ENCODE measurements around the gene CADM4. TPM values are rescaled to one million over a fixed set of nuclear protein-coding genes. Genes with fewer than 3 reads are reported as not detected.

CADM4 gene
- total and polyA plus RNA-seq, 10 of the 15 experiments (the other 5 are each of a cell fraction or from before 2014, with no cell fraction given), result 0.04 to 0.12 (median 0.08) TPM; not detected in 5

GRCh38 chr19:43589277-43589676, 50.4 kb downstream of the CADM4 start:
- ChIA-PET CTCF (interaction anchor here (0.8 to 1.1 kb wide), 2 partner anchors 34 to 142 kb away, joined by 3 to 6 read pairs; no protein-coding TSS in a partner anchor), RAD21 (ENCODE audit: unreplicated experiment) (no interaction called here), POLR2A (no interaction called here), SMC1A (ENCODE audit: uncharacterized antibody, unreplicated experiment) (interaction anchor here (1.9 kb wide), 1 partner anchor 34 kb away, joined by 10 read pairs; no protein-coding TSS in a partner anchor)
- Histone ChIP-seq H3K4me1 (ENCODE audit: control insufficient read depth, insufficient read depth, low read length) (no peaks in the 10 kb centered on the region), H3K36me3 (ENCODE audit: control insufficient read depth in 2 of 2, insufficient read depth in 2 of 2, low read length in 1 of 2) (peaks cover 3 to 6% of the 10 kb centered on the region in 2 experiments; a peak in 3 of 4 replicates), H3K4me2 (ENCODE audit: control insufficient read depth, insufficient read depth) (no peak overlapping the region), H3K4me3 (no peak overlapping the region), H3K27ac (ENCODE audit: control insufficient read depth, insufficient read depth) (no peak overlapping the region), H3K9me3 (replicated peaks; ENCODE audit: control insufficient read depth, insufficient read depth, low read length) (no peaks in the 10 kb centered on the region), H3K79me2 (ENCODE audit: control insufficient read depth, insufficient read depth, low read length) (no peaks in the 10 kb centered on the region; the same call in 1 of the 2 replicates), H3K9ac (ENCODE audit: control insufficient read depth, insufficient read depth, low read length) (no peak overlapping the region), H4K20me1 (ENCODE audit: control insufficient read depth, insufficient read depth) (no peaks in the 10 kb centered on the region), H2AFZ (ENCODE audit: control insufficient read depth, low read depth, low read length) (no peak overlapping the region), H3K27me3 (replicated peaks in 1 of 2; ENCODE audit: control insufficient read depth in 2 of 2, insufficient read depth in 2 of 2, low read length in 1 of 2) (no peaks in the 10 kb centered on the region)
- intact Hi-C loops (cut with micrococcal nuclease; ENCODE audit: unreplicated experiment), result no loop called here
- ATAC-seq, result no peak
- 98% methylated on average over 5 of the region's 5 CpGs for WGBS (ENCODE audit: insufficient coverage, insufficient replicate concordance, low lambda C conversion rate, missing lambda C conversion rate)
- in situ Hi-C loops (cut with MboI), result no loop called here
- BruUV-seq (replicated peaks), result no TSS peak
- no peak for TF ChIP-seq USF2 (IDR thresholded peaks at IDR 0.05; ENCODE audit: borderline replicate concordance, low read depth, low read length)
- no peak for TF ChIP-seq SIX5 (IDR thresholded peaks at IDR 0.05; ENCODE audit: low read depth, low read length, severe bottlenecking)
- no peak for TF ChIP-seq NKRF (conservative IDR thresholded peaks at IDR 0.05)
- no peak for TF ChIP-seq TCF7 (IDR thresholded peaks at IDR 0.05; ENCODE audit: borderline replicate concordance)
- no peak for TF ChIP-seq RBBP5 (conservative IDR thresholded peaks at IDR 0.05)
- no peak for TF ChIP-seq ZNF622 (IDR thresholded peaks at IDR 0.05)
- TF ChIP-seq USF1 (IDR thresholded peaks at IDR 0.05; ENCODE audit: borderline replicate concordance, extremely low read length, insufficient read depth, low read depth, low read length), result no peak
- TF ChIP-seq STAT1 (conservative IDR thresholded peaks at IDR 0.05), result no peak
- TF ChIP-seq FOS (IDR thresholded peaks at IDR 0.05; ENCODE audit: borderline replicate concordance, extremely low read depth, insufficient read length), result no peak
- TF ChIP-seq NR2F1 (conservative IDR thresholded peaks at IDR 0.05), result no peak
- no peak for TF ChIP-seq MYC (IDR thresholded peaks at IDR 0.05; ENCODE audit: insufficient read depth, insufficient read length, insufficient replicate concordance, low read length, severe bottlenecking)
- TF ChIP-seq ZNF274 (IDR thresholded peaks at IDR 0.05; ENCODE audit: insufficient read depth, insufficient read length), result no peak
- no peak for TF ChIP-seq CTCF (IDR thresholded peaks at IDR 0.05 in 2 of 3, conservative IDR thresholded peaks at IDR 0.05 in 1 of 3; ENCODE audit: control insufficient read depth in 2 of 3, extremely low read depth in 1 of 3, insufficient read depth in 1 of 3, low read depth in 3 of 3, low read length in 3 of 3)
- no peak for TF ChIP-seq POLR2A (IDR thresholded peaks at IDR 0.05; ENCODE audit: low read depth, low read length)
- no peak for FAIRE-seq
- DNase-seq (ENCODE audit: low read depth, low spot score), result no peak
